ENCODE results near the gene LINGO4.

The LINGO4 gene

DNA sequence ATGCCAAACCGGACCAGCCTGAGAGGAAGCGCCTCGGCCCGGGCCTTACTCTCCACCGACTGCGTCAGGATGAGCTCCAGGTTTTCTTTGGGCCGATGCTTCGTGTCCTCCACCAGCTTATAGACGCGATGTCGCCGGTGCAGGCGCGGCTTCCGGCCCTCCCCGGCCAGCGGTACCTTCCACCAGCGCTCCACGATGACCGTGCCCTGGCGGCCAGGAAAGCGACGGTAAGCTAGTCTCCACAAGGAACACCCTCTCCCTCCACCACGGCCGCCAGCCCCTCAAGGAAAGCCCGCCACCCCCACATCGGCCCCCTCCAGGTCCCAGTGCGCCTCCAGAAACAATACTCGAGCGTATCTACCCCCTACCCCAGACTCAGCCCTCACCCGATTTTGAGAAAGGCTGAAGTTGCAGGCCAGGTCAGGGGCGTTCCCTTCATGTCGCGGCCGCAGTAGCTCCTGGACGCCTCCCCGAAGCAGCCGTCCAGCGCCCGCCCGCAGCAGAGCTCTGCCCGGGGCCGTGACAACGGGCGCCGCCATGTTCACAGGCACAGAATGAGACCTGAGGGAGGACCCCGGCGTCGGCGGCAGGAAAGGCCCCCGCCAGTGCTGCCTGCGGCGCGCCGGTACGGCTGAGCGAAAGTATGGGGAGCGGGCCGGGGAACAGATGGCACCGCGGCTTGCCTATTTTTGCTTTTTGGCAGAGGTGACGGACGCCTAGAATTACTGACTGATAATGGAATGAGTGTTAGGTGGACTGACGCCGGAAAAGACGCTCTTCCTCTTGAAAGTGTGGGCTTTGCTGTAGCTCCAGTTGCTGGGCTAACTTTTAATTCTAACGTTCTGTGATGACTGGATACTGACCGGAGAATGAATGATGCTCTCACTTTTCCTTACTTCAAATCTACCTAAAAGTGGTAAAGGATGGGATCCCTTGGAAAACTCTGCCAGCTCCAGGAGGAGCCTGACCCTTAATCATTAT, 42.0 kb downstream of the LINGO4 start, which contains the start of gene MRPL9 (continued):
- TF ChIP-seq, protein P1, sequence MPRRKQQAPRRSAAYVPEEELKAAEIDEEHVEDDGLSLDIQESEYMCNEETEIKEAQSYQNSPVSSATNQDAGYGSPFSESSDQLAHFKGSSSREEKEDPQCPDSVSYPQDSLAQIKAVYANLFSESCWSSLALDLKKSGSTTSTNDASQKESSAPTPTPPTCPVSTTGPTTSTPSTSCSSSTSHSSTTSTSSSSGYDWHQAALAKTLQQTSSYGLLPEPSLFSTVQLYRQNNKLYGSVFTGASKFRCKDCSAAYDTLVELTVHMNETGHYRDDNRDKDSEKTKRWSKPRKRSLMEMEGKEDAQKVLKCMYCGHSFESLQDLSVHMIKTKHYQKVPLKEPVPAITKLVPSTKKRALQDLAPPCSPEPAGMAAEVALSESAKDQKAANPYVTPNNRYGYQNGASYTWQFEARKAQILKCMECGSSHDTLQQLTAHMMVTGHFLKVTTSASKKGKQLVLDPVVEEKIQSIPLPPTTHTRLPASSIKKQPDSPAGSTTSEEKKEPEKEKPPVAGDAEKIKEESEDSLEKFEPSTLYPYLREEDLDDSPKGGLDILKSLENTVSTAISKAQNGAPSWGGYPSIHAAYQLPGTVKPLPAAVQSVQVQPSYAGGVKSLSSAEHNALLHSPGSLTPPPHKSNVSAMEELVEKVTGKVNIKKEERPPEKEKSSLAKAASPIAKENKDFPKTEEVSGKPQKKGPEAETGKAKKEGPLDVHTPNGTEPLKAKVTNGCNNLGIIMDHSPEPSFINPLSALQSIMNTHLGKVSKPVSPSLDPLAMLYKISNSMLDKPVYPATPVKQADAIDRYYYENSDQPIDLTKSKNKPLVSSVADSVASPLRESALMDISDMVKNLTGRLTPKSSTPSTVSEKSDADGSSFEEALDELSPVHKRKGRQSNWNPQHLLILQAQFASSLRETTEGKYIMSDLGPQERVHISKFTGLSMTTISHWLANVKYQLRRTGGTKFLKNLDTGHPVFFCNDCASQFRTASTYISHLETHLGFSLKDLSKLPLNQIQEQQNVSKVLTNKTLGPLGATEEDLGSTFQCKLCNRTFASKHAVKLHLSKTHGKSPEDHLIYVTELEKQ (tag by site-specific recombination; IDR thresholded peaks at IDR 0.05; ENCODE audit: borderline replicate concordance) = no peak
- no peak for TF ChIP-seq ZNF785 (tag by site-specific recombination; IDR thresholded peaks at IDR 0.05)
- peak; percentile 43 for TF ChIP-seq SP3 (tag by site-specific recombination; IDR thresholded peaks at IDR 0.05)
- no peak for TF ChIP-seq ZNF48 (tag by site-specific recombination; IDR thresholded peaks at IDR 0.05)
- no peak for TF ChIP-seq ZNF184 (tag by site-specific recombination; IDR thresholded peaks at IDR 0.05)
- TF ChIP-seq ZNF174 (tag by site-specific recombination; IDR thresholded peaks at IDR 0.05) = no peak
- no peak for TF ChIP-seq ZNF521 (tag by site-specific recombination; IDR thresholded peaks at IDR 0.05)
- TF ChIP-seq MEIS1 (CRISPR knock-in tag; IDR thresholded peaks at IDR 0.05; ENCODE audit: borderline replicate concordance) = no peak
- TF ChIP-seq ZIC2 (tag by site-specific recombination; IDR thresholded peaks at IDR 0.05) = peak; percentile 41; the same call in 1 of the 2 replicates
- TF ChIP-seq, protein P2, sequence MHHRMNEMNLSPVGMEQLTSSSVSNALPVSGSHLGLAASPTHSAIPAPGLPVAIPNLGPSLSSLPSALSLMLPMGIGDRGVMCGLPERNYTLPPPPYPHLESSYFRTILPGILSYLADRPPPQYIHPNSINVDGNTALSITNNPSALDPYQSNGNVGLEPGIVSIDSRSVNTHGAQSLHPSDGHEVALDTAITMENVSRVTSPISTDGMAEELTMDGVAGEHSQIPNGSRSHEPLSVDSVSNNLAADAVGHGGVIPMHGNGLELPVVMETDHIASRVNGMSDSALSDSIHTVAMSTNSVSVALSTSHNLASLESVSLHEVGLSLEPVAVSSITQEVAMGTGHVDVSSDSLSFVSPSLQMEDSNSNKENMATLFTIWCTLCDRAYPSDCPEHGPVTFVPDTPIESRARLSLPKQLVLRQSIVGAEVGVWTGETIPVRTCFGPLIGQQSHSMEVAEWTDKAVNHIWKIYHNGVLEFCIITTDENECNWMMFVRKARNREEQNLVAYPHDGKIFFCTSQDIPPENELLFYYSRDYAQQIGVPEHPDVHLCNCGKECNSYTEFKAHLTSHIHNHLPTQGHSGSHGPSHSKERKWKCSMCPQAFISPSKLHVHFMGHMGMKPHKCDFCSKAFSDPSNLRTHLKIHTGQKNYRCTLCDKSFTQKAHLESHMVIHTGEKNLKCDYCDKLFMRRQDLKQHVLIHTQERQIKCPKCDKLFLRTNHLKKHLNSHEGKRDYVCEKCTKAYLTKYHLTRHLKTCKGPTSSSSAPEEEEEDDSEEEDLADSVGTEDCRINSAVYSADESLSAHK (tag by site-specific recombination; IDR thresholded peaks at IDR 0.05) = peak; percentile 34; the same call in 1 of the 2 replicates
- TF ChIP-seq GLIS2 (tag by site-specific recombination; IDR thresholded peaks at IDR 0.05) = peak; percentile 80
- TF ChIP-seq ZBTB20 (tag by site-specific recombination; IDR thresholded peaks at IDR 0.05) = peak; percentile 46; the same call in 1 of the 2 replicates
- TF ChIP-seq ZBTB17 (tag by site-specific recombination; IDR thresholded peaks at IDR 0.05) = peak; percentile 79

DNA sequence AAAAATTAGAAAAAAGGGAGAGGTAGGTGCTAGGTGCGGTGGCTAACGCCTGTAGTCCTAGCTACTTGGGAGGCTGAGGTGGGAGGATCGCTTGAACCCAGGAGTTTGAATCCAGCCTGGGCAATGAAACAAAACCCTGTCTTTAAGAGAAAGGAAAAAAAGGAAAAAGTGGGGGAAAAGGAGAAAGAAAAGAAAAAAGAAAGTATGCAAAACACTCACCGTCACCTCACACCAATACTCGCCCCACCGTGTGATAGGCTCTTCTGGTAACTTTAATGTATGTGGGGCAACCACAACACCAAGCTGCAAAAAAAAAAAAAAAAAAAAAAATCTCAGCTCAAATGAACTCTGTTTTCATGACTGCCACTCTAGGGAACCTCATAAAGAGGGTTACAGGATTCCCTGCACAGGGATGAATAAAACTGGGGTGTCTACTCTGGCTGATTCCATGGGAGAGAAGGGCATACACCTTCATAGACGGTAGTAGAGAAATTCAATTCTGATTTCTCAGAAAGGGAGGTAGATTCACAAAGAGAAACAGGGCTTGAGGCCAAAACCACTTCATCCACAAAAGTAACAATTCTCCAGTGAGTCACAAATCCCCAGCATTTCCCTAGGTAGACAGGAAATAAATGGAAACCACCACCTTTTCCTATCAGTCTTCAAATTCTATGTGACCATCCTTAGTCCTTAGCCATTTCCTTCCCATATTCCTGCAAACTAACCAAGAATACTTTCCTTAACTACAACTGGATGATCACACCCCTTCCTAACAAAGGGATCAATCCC, 44.4 kb downstream of the LINGO4 start:
- Histone ChIP-seq H3K4me1 (ENCODE audit: control insufficient read depth, insufficient read depth, low read length) (no peaks in the 10 kb centered on the region), H3K4me3 (ENCODE audit: low read depth, low read length) (no peak overlapping the region), H3K36me3 (ENCODE audit: control insufficient read depth in 2 of 2, insufficient read depth in 1 of 2, low read length in 2 of 2) (peaks cover 20 to 61% of the 10 kb centered on the region in 2 experiments; a peak in 2 of 3 replicates), H3K27ac (ENCODE audit: extremely low read depth, low read depth, low read length) (no peak overlapping the region), H3K9me3 (ENCODE audit: control insufficient read depth, insufficient read depth, low read depth, low read length) (no peaks in the 10 kb centered on the region)
- ChIA-PET POLR2A (interaction anchor here (0.6 kb wide), 2 partner anchors 72 to 379 kb away, joined by 3 to 7 read pairs; no protein-coding TSS in a partner anchor), CTCF (interaction anchor here (0.5 to 1.2 kb wide), 3 partner anchors 26 to 317 kb away, joined by 3 to 7 read pairs (median 4); no protein-coding TSS in a partner anchor)
- peak; percentile 93 for TF ChIP-seq PRDM1 (tag by site-specific recombination; IDR thresholded peaks at IDR 0.05)
- no peak for TF ChIP-seq ZNF266 (tag by site-specific recombination; IDR thresholded peaks at IDR 0.05; ENCODE audit: low read depth)
- TF ChIP-seq ZNF530 (tag by site-specific recombination; IDR thresholded peaks at IDR 0.05; ENCODE audit: low read depth) = no peak
- TF ChIP-seq, protein P3, sequence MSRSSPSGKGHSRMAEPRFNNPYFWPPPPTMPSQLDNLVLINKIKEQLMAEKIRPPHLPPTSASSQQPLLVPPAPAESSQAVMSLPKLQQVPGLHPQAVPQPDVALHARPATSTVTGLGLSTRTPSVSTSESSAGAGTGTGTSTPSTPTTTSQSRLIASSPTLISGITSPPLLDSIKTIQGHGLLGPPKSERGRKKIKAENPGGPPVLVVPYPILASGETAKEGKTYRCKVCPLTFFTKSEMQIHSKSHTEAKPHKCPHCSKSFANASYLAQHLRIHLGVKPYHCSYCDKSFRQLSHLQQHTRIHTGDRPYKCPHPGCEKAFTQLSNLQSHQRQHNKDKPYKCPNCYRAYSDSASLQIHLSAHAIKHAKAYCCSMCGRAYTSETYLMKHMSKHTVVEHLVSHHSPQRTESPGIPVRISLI (tag by site-specific recombination; IDR thresholded peaks at IDR 0.05) = 0 out of 2 replicates have a peak, but pooled peaks have one; percentile 26

All from HEK293 (cell line).